WERI-Rb-1 (cell line): ENCODE results near the gene KLF9.

Source experiments
- DNase-seq: peaks from one replicate; pipeline ENCODE4 v3.0.0-alpha.2; 2020
- H3K27ac ChIP-seq: fragments of 250-450 bp; sonication (Bioruptor Pico); 2 replicates; pipeline ENCODE4 v1.5.1; 2020; ENCODE audit warnings: mild to moderate bottlenecking, moderate library complexity
- H3K27me3 ChIP-seq: fragments of 250-450 bp; sonication (Bioruptor Pico); 2 replicates; pipeline ENCODE4 v1.5.1; 2021; ENCODE audit warnings: mild to moderate bottlenecking, low read depth, moderate library complexity; ENCODE audit not compliant: insufficient read depth, severe bottlenecking
- H3K36me3 ChIP-seq: fragments of 250-450 bp; sonication (Bioruptor Pico); 2 replicates; pipeline ENCODE4 v1.5.1; 2020; ENCODE audit warnings: mild to moderate bottlenecking, moderate library complexity
- H3K4me3 ChIP-seq: 2 replicates; pipeline ENCODE4 v1.5.1; 2011; ENCODE audit warnings: low read depth, mild to moderate bottlenecking, control low read depth, low read length
- H3K9me3 ChIP-seq: fragments of 250-450 bp; sonication (Bioruptor Pico); 2 replicates; pipeline ENCODE4 v1.5.1; 2021; ENCODE audit warnings: mild to moderate bottlenecking, moderate library complexity; ENCODE audit not compliant: severe bottlenecking
- TF ChIP-seq, protein P1 (sequence below): IDR thresholded peaks from 2 replicates; pipeline ENCODE4 v1.5.1; 2011; ENCODE audit warnings: low read depth, mild to moderate bottlenecking, control low read depth, inconsistent platforms, low read length

KLF9 gene

DNA sequence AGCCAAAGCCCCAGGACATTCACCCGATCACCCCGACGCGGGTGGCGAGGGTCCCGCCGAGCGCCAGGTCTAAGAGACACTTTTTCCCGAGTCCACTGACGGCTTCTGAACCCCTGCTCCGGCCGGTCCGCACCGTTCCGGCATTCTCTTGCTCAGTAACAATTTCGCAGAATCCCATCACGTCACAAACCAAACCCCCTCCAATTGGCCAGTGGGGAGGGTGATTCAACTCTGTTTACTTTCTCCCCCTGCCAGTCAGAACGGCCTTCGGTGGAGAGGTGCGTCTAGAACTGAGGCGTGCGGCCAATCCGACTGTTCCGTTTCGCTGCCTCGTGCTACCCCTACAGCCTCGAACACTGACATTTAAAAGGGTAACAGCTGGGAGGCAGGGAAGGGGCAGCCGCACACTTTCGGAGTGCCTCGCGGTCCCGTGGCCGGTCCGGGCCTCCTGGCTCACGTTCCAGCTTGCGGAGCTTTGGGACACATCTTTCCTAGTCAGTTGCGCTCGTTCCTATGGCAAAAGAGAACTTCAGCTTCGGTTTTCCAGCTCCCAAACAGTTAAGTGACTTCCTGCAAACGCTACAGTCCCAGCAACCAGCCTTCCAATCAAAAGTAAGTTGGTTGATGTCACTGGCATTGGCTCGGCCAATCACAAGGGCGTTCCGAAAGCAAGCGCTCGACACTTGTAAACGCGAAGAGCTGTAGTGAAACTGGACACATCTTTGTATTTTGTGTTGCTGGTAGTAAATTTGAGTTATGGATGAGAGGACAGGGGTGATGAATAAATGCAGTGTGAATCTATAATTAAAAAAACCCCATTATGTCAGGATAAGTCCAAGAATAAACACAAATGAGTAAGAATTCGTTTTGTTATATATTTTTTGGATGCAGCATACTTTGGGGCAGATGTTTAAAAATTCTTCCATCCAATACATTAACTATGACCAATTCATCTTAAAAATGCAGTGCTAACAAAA lies at the start of gene KLF9:
KLF9 (minus strand) TSS at position 859 of the 977 bp plus-strand sequence. CDS start 1,294 bp downstream, outside the sequence.
- DNase-seq, result peak; percentile 74
- Histone ChIP-seq H3K36me3 (no peaks in the 10 kb centered on the region), H3K27ac (no peak within 1 kb of the TSS), H3K9me3 (no peaks in the 10 kb centered on the region), H3K4me3 (peak within 1 kb of the TSS; percentile 83), H3K27me3 (peaks cover 3% of the 10 kb centered on the region)
- TF ChIP-seq, protein P1, sequence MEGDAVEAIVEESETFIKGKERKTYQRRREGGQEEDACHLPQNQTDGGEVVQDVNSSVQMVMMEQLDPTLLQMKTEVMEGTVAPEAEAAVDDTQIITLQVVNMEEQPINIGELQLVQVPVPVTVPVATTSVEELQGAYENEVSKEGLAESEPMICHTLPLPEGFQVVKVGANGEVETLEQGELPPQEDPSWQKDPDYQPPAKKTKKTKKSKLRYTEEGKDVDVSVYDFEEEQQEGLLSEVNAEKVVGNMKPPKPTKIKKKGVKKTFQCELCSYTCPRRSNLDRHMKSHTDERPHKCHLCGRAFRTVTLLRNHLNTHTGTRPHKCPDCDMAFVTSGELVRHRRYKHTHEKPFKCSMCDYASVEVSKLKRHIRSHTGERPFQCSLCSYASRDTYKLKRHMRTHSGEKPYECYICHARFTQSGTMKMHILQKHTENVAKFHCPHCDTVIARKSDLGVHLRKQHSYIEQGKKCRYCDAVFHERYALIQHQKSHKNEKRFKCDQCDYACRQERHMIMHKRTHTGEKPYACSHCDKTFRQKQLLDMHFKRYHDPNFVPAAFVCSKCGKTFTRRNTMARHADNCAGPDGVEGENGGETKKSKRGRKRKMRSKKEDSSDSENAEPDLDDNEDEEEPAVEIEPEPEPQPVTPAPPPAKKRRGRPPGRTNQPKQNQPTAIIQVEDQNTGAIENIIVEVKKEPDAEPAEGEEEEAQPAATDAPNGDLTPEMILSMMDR, result no peak

DNA sequence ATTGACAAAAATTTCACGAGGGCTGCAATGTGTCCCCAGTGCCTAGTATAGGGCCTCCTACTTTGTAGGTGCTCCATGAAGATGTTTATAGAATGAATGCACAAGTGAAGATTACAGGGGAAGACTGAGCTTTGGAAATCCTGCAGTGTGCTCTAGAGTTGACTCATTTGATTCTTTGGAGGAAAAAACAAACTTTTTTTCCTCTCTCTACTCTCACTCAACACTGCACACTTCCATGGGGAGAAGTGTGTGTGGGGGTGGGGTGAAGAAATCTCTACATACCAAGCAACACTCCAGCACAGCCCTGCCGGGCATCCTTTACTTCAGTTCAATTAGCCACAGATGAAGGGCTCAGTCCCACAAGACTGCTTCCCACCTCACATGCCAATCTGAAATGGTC lies 49.4 kb upstream of the KLF9 start:
- TF ChIP-seq, protein P1, result no peak
- no peak for DNase-seq
- no peaks in the 10 kb centered on the region for H3K9me3 ChIP-seq
- H3K27me3 ChIP-seq, result no peaks in the 10 kb centered on the region
- no peak overlapping the region for H3K27ac ChIP-seq
- no peak overlapping the region for H3K4me3 ChIP-seq
- H3K36me3 ChIP-seq, result no peaks in the 10 kb centered on the region

DNA sequence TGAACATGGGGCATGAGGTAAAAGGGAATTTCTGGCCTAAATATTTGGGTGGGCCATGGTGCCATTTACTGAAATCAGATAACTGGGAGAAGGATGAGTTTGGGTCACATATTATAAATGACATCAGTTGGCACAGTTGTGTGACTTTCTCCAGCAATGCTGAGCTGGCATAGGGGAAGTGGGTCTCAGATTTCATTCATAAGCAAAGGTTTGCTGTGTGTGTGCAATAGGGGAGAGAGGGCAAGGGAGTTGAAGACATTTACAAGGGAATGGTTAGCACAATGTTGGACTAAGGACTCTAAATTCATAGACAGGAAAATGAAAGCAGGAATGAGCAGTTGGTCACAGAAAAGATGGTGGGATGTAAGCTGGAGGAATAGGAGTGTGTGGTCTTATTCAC lies 47.8 kb upstream of the KLF9 start:
- Histone ChIP-seq H3K27me3 (no peaks in the 10 kb centered on the region), H3K36me3 (no peaks in the 10 kb centered on the region), H3K27ac (no peak overlapping the region), H3K9me3 (no peaks in the 10 kb centered on the region), H3K4me3 (no peak overlapping the region)
- DNase-seq, result no peak
- TF ChIP-seq, protein P1, result no peak

GRCh38 chr9:70457235-70457634 lies 42.8 kb upstream of the KLF9 start:
- DNase-seq, result no peak
- no peaks in the 10 kb centered on the region for H3K27me3 ChIP-seq

GRCh38 chr9:70455993-70456704 lies 41.7 kb upstream of the KLF9 start:
- Histone ChIP-seq H3K9me3 (no peaks in the 10 kb centered on the region), H3K27ac (no peak overlapping the region), H3K4me3 (no peak overlapping the region), H3K27me3 (no peaks in the 10 kb centered on the region), H3K36me3 (no peaks in the 10 kb centered on the region)
- DNase-seq, result no peak
- TF ChIP-seq, protein P1, result no peak

More at GRCh38 chr9:70457235-70457634, 42.8 kb upstream of the KLF9 start:
- H3K9me3 ChIP-seq, result no peaks in the 10 kb centered on the region
- no peak overlapping the region for H3K27ac ChIP-seq
- H3K4me3 ChIP-seq, result no peak overlapping the region
- H3K36me3 ChIP-seq, result no peaks in the 10 kb centered on the region
- TF ChIP-seq, protein P1, result no peak
